Fibroblast of lung (primary cell): Measurements from ENCODE around the gene SIT1.

Experiments used
- CTCF ChIP-seq, 2 donors: IDR thresholded peaks in 1 of 2; conservative IDR thresholded peaks in 1 of 2; 1 replicate in 1 of 2; 2 replicates in 1 of 2; pipeline ENCODE4 v1.5.1; 2011 to 2012; ENCODE audit warnings: low read length in 2 of 2, control low read depth in 1 of 2, inconsistent platforms in 1 of 2, low read depth in 1 of 2, mild to moderate bottlenecking in 1 of 2
- EZH2 ChIP-seq: IDR thresholded peaks from 2 replicates; pipeline ENCODE4 v1.5.1; 2012; ENCODE audit warnings: low read length, control low read depth, mild to moderate bottlenecking; ENCODE audit errors: missing control alignments

GRCh38 chr9:35685506-35685905 lies 34.8 kb upstream of the SIT1 start:
- no peak for TF ChIP-seq CTCF (conservative IDR thresholded peaks at IDR 0.05 in 1 of 2, IDR thresholded peaks at IDR 0.05 in 1 of 2; ENCODE audit: low read depth in 1 of 2, low read length in 2 of 2)
- no peak for TF ChIP-seq EZH2
